GM23248 (cell line): ENCODE results near the gene UNC93B1.

ENCODE experiments used
- EZH2 ChIP-seq: fragments of 200-600 bp; sonication (generic); IDR thresholded peaks from 2 replicates; pipeline ENCODE4 v1.6.1; 2018; ENCODE audit warnings: antibody characterized with exemption, mild to moderate bottlenecking; ENCODE audit not compliant: insufficient read depth, poor library complexity, severe bottlenecking
- EZH2phosphoT487 ChIP-seq: fragments of 200-600 bp; sonication (generic); IDR thresholded peaks from 2 replicates; pipeline ENCODE4 v1.6.1; 2018; ENCODE audit warnings: antibody characterized with exemption, moderate library complexity, mild to moderate bottlenecking, low read depth; ENCODE audit not compliant: insufficient read depth

- TF ChIP-seq EZH2 (no peak), EZH2phosphoT487 (no peak)
These were observed 9.8 kb upstream of the UNC93B1 start for GRCh38 chr11:68013611-68014156.
